Activated B cell treated with CpG ODN at 0.5 μM for 24 hours (primary cell): ENCODE measurements around the gene RASSF10. TPM values are rescaled to one million over a fixed set of nuclear protein-coding genes. Genes with fewer than 3 reads are reported as not detected.

Experiments used
- ATAC-seq: fragments of 200-7000 bp; cut with Tn5 transposase; one replicate; pipeline ENCODE4 v1.10.0; 2021; ENCODE audit warnings: low read depth, mild to moderate bottlenecking, moderate library complexity
- CTCF ChIA-PET: fragments of 350-600 bp; sonication (Branson Sonifier 250); formaldehyde crosslinking; loops from one replicate; lab custom pipeline; 2021; ENCODE audit warnings: antibody characterized with exemption; lab: Charles Lee
- POLR2A ChIA-PET: fragments of 350-600 bp; sonication (Branson Sonifier 250); formaldehyde crosslinking; loops from one replicate; lab custom pipeline; 2021; ENCODE audit warnings: antibody characterized with exemption; lab: Charles Lee
- DNase-seq: peaks from one replicate; pipeline ENCODE4 v3.0.0; 2022
- H3K27ac Mint-ChIP-seq: one replicate; pipeline ENCODE4 v1.8.0; 2020; ENCODE audit warnings: mixed read lengths
- H3K27me3 Mint-ChIP-seq: one replicate; pipeline ENCODE4 v1.8.0; 2021; ENCODE audit warnings: mixed read lengths
- H3K36me3 Mint-ChIP-seq: one replicate; pipeline ENCODE4 v1.8.0; 2021; ENCODE audit warnings: low read depth, mixed read lengths
- H3K4me1 Mint-ChIP-seq: one replicate; pipeline ENCODE4 v1.8.0; 2021; ENCODE audit warnings: mixed read lengths
- H3K4me3 Mint-ChIP-seq: one replicate; pipeline ENCODE4 v1.8.0; 2020; ENCODE audit warnings: mild to moderate bottlenecking, mixed read lengths
- H3K9me3 Mint-ChIP-seq: one replicate; pipeline ENCODE4 v1.8.0; 2020; ENCODE audit warnings: mixed read lengths
- CTCF ChIP-seq: fragments of 200-600 bp; IDR thresholded peaks from one replicate; pipeline ENCODE4 v1.8.0; 2022; ENCODE audit warnings: antibody characterized with exemption, mild to moderate bottlenecking
- intact Hi-C: fragments of 100-400 bp; cut with micrococcal nuclease; formaldehyde crosslinking; loops from one replicate; pipeline ENCODE4 v1.15.1; 2024
- total RNA-seq: library from RNA; stranded (reverse); gene quantifications from 2 replicates; pipeline ENCODE4 v1.2.3, GENCODE V29; 2022

The RASSF10 gene
- total RNA-seq, 1 donor from 2014 or later = not detected

GRCh38 chr11:13009921-13010748 lies 1.0 kb downstream of the RASSF10 start:
- Mint-ChIP-seq H3K36me3 (no peaks in the 10 kb centered on the region), H3K9me3 (no peaks in the 10 kb centered on the region), H3K4me3 (no peak overlapping the region), H3K4me1 (peaks cover 4% of the 10 kb centered on the region), H3K27me3 (peaks cover 37% of the 10 kb centered on the region), H3K27ac (no peak overlapping the region)
- no peak for TF ChIP-seq CTCF
- intact Hi-C loops = no loop called here
- ChIA-PET CTCF (no interaction called here), POLR2A (no interaction called here)
- no peak for ATAC-seq
- no peak for DNase-seq

- Mint-ChIP-seq H3K4me1 (peaks cover 4% of the 10 kb centered on the region), H3K4me3 (no peak overlapping the region), H3K9me3 (no peaks in the 10 kb centered on the region), H3K27me3 (peaks cover 40% of the 10 kb centered on the region), H3K36me3 (no peaks in the 10 kb centered on the region), H3K27ac (no peak overlapping the region)
- ChIA-PET CTCF (no interaction called here), POLR2A (no interaction called here)
- DNase-seq (no peak), ATAC-seq (no peak)
- intact Hi-C loops = no loop called here
- TF ChIP-seq CTCF = no peak
Observed at GRCh38 chr11:13010749-13011465, 1.8 kb downstream of the RASSF10 start.

- ChIA-PET POLR2A (no interaction called here), CTCF (no interaction called here)
- H3K36me3 Mint-ChIP-seq = no peaks in the 10 kb centered on the region
- H3K4me1 Mint-ChIP-seq = peaks cover 4% of the 10 kb centered on the region
- DNase-seq (no peak), ATAC-seq (no peak)
- intact Hi-C loops = no loop called here
- TF ChIP-seq CTCF = no peak
- H3K27ac Mint-ChIP-seq = no peak overlapping the region
- no peaks in the 10 kb centered on the region for H3K9me3 Mint-ChIP-seq
- peaks cover 45% of the 10 kb centered on the region for H3K27me3 Mint-ChIP-seq
- no peak overlapping the region for H3K4me3 Mint-ChIP-seq
Observed at GRCh38 chr11:13011466-13012055, 2.4 kb downstream of the RASSF10 start.

GRCh38 chr11:13012056-13012661 lies 3.0 kb downstream of the RASSF10 start:
- CTCF ChIA-PET = no interaction called here

More at GRCh38 chr11:13012056-13012661, 3.0 kb downstream of the RASSF10 start:
- peaks cover 45% of the 10 kb centered on the region for H3K27me3 Mint-ChIP-seq
- DNase-seq = no peak
- POLR2A ChIA-PET = no interaction called here
- H3K9me3 Mint-ChIP-seq = no peaks in the 10 kb centered on the region
- ATAC-seq = no peak
- peaks cover 4% of the 10 kb centered on the region for H3K4me1 Mint-ChIP-seq
- intact Hi-C loops = no loop called here
- H3K4me3 Mint-ChIP-seq = no peak overlapping the region
- H3K27ac Mint-ChIP-seq = no peak overlapping the region
- no peak for TF ChIP-seq CTCF
- no peaks in the 10 kb centered on the region for H3K36me3 Mint-ChIP-seq
